SK-N-SH (cell line): ENCODE data around the gene CACNG3. TPM values are rescaled to one million over a fixed set of nuclear protein-coding genes. Genes with fewer than 3 reads are reported as not detected.

Experiments
- CTCF ChIA-PET: fragments of 300-600, 350-600 bp; formaldehyde crosslinking; extraction: SDS; loops from one replicate; lab custom pipeline; 2021; lab: Yijun Ruan, JAX
- POLR2A ChIA-PET: fragments of 350-600 bp; sonication (Branson Sonifier 250); formaldehyde crosslinking; extraction: SDS; loops from one replicate; lab custom pipeline; 2020; ENCODE audit warnings: antibody characterized with exemption, inconsistent platforms; lab: Yijun Ruan, JAX
- DNase-seq: peaks from one replicate; pipeline ENCODE4 v3.0.0; 2012
- H2AFZ ChIP-seq: fragments of 200-600 bp; sonication (generic); 2 replicates; pipeline ENCODE4 v1.8.1; 2016; ENCODE audit warnings: antibody characterized with exemption, mild to moderate bottlenecking, low read depth
- H3F3A ChIP-seq: fragments of 200-600 bp; sonication (generic); replicated peaks from 2 replicates; pipeline ENCODE3; 2016; ENCODE audit warnings: antibody characterized with exemption, mild to moderate bottlenecking; ENCODE audit not compliant: insufficient read depth
- H3K27ac ChIP-seq, 2 experiments: fragments of 200-500 bp in 1 of 2; fragments of 200-600 bp in 1 of 2; sonication (Bioruptor generic) in 1 of 2; sonication (generic), shearing (Covaris generic) in 1 of 2; 2 replicates each; pipeline versions ENCODE4 v1.5.1 to v1.6.1; 2014 to 2016; ENCODE audit warnings: low read depth in 2 of 2, inconsistent platforms in 1 of 2, low read length in 1 of 2, mild to moderate bottlenecking in 1 of 2, mixed read lengths in 1 of 2
- H3K27me3 ChIP-seq: fragments of 200-600 bp; sonication (generic), shearing (Covaris generic); 2 replicates; pipeline ENCODE4 v1.6.1; 2016; ENCODE audit warnings: mixed run types; ENCODE audit not compliant: insufficient read depth
- H3K36me3 ChIP-seq, 2 experiments: fragments of 200-500 bp in 1 of 2; fragments of 200-600 bp in 1 of 2; sonication (Bioruptor generic) in 1 of 2; sonication (generic) in 1 of 2; replicated peaks in 1 of 2; 2 replicates each; pipeline versions ENCODE3 to v1.5.1; 2014 to 2016; ENCODE audit warnings: low read length in 1 of 2, mild to moderate bottlenecking in 1 of 2; ENCODE audit not compliant: insufficient read depth in 2 of 2, control insufficient read depth in 1 of 2
- H3K4me1 ChIP-seq, 2 experiments: fragments of 200-500 bp in 1 of 2; fragments of 200-600 bp in 1 of 2; sonication (Bioruptor generic) in 1 of 2; sonication (generic), shearing (Covaris generic) in 1 of 2; 2 replicates each; pipeline versions ENCODE4 v1.5.1 to v1.6.1; 2014 to 2016; ENCODE audit warnings: low read depth in 1 of 2, low read length in 1 of 2, mixed run types in 1 of 2; ENCODE audit not compliant: insufficient read depth in 2 of 2, control insufficient read depth in 1 of 2
- H3K4me2 ChIP-seq: fragments of 200-600 bp; sonication (generic), shearing (Covaris generic); 2 replicates; pipeline ENCODE4 v1.6.1; 2017; ENCODE audit warnings: mixed run types
- H3K4me3 ChIP-seq, 2 experiments: fragments of 200-500 bp in 1 of 2; fragments of 200-600 bp in 1 of 2; sonication (Bioruptor generic) in 1 of 2; sonication (generic), shearing (Covaris generic) in 1 of 2; 2 replicates each; pipeline versions ENCODE4 v1.5.1 to v1.8.1; 2014 to 2016; ENCODE audit warnings: low read depth in 2 of 2, inconsistent platforms in 1 of 2, low read length in 1 of 2, mild to moderate bottlenecking in 1 of 2, mixed read lengths in 1 of 2, moderate library complexity in 1 of 2
- H3K79me2 ChIP-seq: fragments of 200-600 bp; sonication (generic); 2 replicates; pipeline ENCODE4 v1.8.1; 2017; ENCODE audit warnings: mild to moderate bottlenecking; ENCODE audit not compliant: insufficient read depth
- H3K9ac ChIP-seq: fragments of 200-600 bp; sonication (generic); 2 replicates; pipeline ENCODE4 v1.6.1; 2017; ENCODE audit warnings: mixed run types
- H3K9me2 ChIP-seq: fragments of 200-600 bp; sonication (generic); 2 replicates; pipeline ENCODE4 v1.6.1; 2017; ENCODE audit warnings: mixed run types
- H3K9me3 ChIP-seq: fragments of 200-600 bp; sonication (generic); 2 replicates; pipeline ENCODE4 v1.6.1; 2017; ENCODE audit warnings: mixed run types, mild to moderate bottlenecking, moderate library complexity
- H4K20me1 ChIP-seq: fragments of 200-600 bp; sonication (generic); 2 replicates; pipeline ENCODE4 v1.6.1; 2017; ENCODE audit warnings: mild to moderate bottlenecking, mixed run types; ENCODE audit not compliant: insufficient read depth
- CHD2 ChIP-seq: fragments of 150-350 bp; IDR thresholded peaks from 2 replicates; pipeline ENCODE4 v1.6.1; 2018; ENCODE audit warnings: low read length; ENCODE audit not compliant: partially characterized antibody
- EP300 ChIP-seq, 2 experiments: IDR thresholded peaks; 2 replicates each; pipeline versions ENCODE4 v1.4.0 to v1.6.1; 2012; ENCODE audit warnings: borderline replicate concordance in 1 of 2, low read depth in 1 of 2, low read length in 1 of 2
- FOXJ3 ChIP-seq: sonication (generic); formaldehyde crosslinking; IDR thresholded peaks from 2 replicates; pipeline ENCODE4 v1.5.1; 2020; ENCODE audit warnings: mild to moderate bottlenecking, missing genetic modification reagents
- FOXM1 ChIP-seq: IDR thresholded peaks from 2 replicates; pipeline ENCODE4 v1.4.0; 2012; ENCODE audit warnings: low read depth, mild to moderate bottlenecking
- JUND ChIP-seq: IDR thresholded peaks from 2 replicates; pipeline ENCODE4 v1.4.0; 2012
- MEF2A ChIP-seq: IDR thresholded peaks from 2 replicates; pipeline ENCODE4 v1.4.0; 2012; ENCODE audit warnings: low read depth, borderline replicate concordance
- MXI1 ChIP-seq: IDR thresholded peaks from 2 replicates; pipeline ENCODE4 v1.6.1; 2012; ENCODE audit warnings: mild to moderate bottlenecking, low read depth, low read length, improper control_type of control experiment
- POLR2AphosphoS5 ChIP-seq: IDR thresholded peaks from 2 replicates; pipeline ENCODE4 v1.6.1; 2012; ENCODE audit warnings: low read depth, low read length
- RAD21 ChIP-seq: IDR thresholded peaks from 2 replicates; pipeline ENCODE4 v1.6.1; 2012; ENCODE audit warnings: mild to moderate bottlenecking, low read length
- RFX5 ChIP-seq: IDR thresholded peaks from 2 replicates; pipeline ENCODE4 v1.6.1; 2012; ENCODE audit warnings: mild to moderate bottlenecking, improper control_type of control experiment, low read length
- SMC3 ChIP-seq: IDR thresholded peaks from 2 replicates; pipeline ENCODE4 v1.6.1; 2012; ENCODE audit warnings: low read depth, low read length, improper control_type of control experiment
- TAF1 ChIP-seq: IDR thresholded peaks from 2 replicates; pipeline ENCODE4 v1.6.1; 2012; ENCODE audit warnings: low read depth, mild to moderate bottlenecking, low read length, moderate library complexity, borderline replicate concordance
- TEAD4 ChIP-seq: IDR thresholded peaks from 2 replicates; pipeline ENCODE4 v1.4.0; 2012; ENCODE audit warnings: mild to moderate bottlenecking, borderline replicate concordance; ENCODE audit not compliant: insufficient read depth
- YY1 ChIP-seq: IDR thresholded peaks from 2 replicates; pipeline ENCODE4 v1.4.0; 2012; ENCODE audit warnings: low read depth, mild to moderate bottlenecking
- ZBTB33 ChIP-seq: IDR thresholded peaks from 2 replicates; pipeline ENCODE4 v1.4.0; 2012; ENCODE audit warnings: low read depth, borderline replicate concordance
- WGBS: methylation state at CpG from one replicate; pipeline ENCODE4 v1.1.6; 2017; ENCODE audit warnings: low lambda C conversion rate; 5-methylcytosine and 5-hydroxymethylcytosine counted together
- polyA plus RNA-seq, 3 experiments: library from polyadenylated mRNA; depleted of rRNA; stranded (reverse); fragments of >200 nt; gene quantifications; 2 replicates each; pipeline ENCODE4 v1.2.3, GENCODE V29; 2012
- TF ChIP-seq, protein P1 (sequence below): fragments of 150-350 bp; IDR thresholded peaks from 2 replicates; pipeline ENCODE4 v1.6.1; 2017; ENCODE audit warnings: antibody characterized with exemption, low read length, low read depth, borderline replicate concordance
- TF ChIP-seq, protein P2 (sequence below): IDR thresholded peaks from 2 replicates; pipeline ENCODE4 v1.6.1; 2012; ENCODE audit warnings: mild to moderate bottlenecking, low read depth, low read length, moderate library complexity

The CACNG3 gene
- polyA plus RNA-seq, 1 of the 3 experiments (the other 2 are of a cell fraction), result not detected

DNA sequence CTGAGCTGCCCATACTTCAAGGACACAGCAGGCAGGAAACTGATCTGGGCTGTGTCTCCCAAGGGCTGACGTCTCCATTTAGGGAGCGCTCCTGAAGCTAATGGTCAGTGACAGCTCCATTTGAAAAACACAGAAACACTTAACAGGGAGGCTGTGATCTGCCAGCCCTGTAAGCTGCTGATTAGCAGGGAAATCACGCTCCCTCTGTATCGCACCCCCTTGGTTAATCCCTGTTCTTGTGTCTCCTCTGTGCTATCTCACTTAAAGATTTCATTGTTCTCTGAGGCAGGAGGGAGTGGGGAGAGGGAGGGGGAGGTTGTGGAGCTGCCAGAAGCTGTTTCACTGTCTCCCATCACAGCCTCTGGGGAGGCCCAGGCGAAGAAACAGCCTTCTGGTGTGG, 47.4 kb upstream of the CACNG3 start:
- no peaks in the 10 kb centered on the region for H4K20me1 ChIP-seq
- no peak overlapping the region for H3K4me2 ChIP-seq
- H3K9me2 ChIP-seq, result no peaks in the 10 kb centered on the region
- TF ChIP-seq TAF1, result no peak
- TF ChIP-seq RAD21, result no peak
- TF ChIP-seq MEF2A, result no peak
- no peak for TF ChIP-seq CHD2
- no peak for TF ChIP-seq TEAD4
- no peak for TF ChIP-seq RFX5
- TF ChIP-seq SMC3, result no peak
- TF ChIP-seq JUND, result no peak
- TF ChIP-seq ZBTB33, result no peak
- TF ChIP-seq, protein P1, sequence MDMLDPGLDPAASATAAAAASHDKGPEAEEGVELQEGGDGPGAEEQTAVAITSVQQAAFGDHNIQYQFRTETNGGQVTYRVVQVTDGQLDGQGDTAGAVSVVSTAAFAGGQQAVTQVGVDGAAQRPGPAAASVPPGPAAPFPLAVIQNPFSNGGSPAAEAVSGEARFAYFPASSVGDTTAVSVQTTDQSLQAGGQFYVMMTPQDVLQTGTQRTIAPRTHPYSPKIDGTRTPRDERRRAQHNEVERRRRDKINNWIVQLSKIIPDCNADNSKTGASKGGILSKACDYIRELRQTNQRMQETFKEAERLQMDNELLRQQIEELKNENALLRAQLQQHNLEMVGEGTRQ, result no peak
- no peak for TF ChIP-seq FOXM1
- H3K79me2 ChIP-seq, result no peaks in the 10 kb centered on the region
- H3K36me3 ChIP-seq, result no peaks in the 10 kb centered on the region
- H3K4me1 ChIP-seq, result peaks cover 0 to 8% of the 10 kb centered on the region in 2 experiments; a peak in 1 of 4 replicates
- ChIA-PET CTCF (interaction anchor here (0.7 to 2.0 kb wide), 4 partner anchors 9 to 44 kb away, joined by 3 to 9 read pairs (median 4); no protein-coding TSS in a partner anchor), POLR2A (no interaction called here)
- no peak overlapping the region for H3K9ac ChIP-seq
- H2AFZ ChIP-seq, result no peak overlapping the region
- no peaks in the 10 kb centered on the region for H3K27me3 ChIP-seq
- no peak overlapping the region for H3K4me3 ChIP-seq
- WGBS, result 43% methylated on average over 5 of the region's 5 CpGs
- H3F3A ChIP-seq, result no peaks in the 10 kb centered on the region
- DNase-seq, result peak; percentile 12
- H3K27ac ChIP-seq, result no peak overlapping the region
- H3K9me3 ChIP-seq, result no peaks in the 10 kb centered on the region

- Histone ChIP-seq H3K4me3 (no peak overlapping the region), H3F3A (no peaks in the 10 kb centered on the region), H3K9me2 (no peaks in the 10 kb centered on the region), H3K9me3 (no peaks in the 10 kb centered on the region), H3K4me2 (no peak overlapping the region), H2AFZ (no peak overlapping the region), H4K20me1 (no peaks in the 10 kb centered on the region), H3K79me2 (no peaks in the 10 kb centered on the region), H3K36me3 (no peaks in the 10 kb centered on the region), H3K9ac (no peak overlapping the region), H3K27ac (no peak overlapping the region), H3K27me3 (no peaks in the 10 kb centered on the region), H3K4me1 (no peaks in the 10 kb centered on the region)
- ChIA-PET POLR2A (no interaction called here), CTCF (no interaction called here)
- WGBS, result 20% methylated on average over 3 of the region's 3 CpGs
- no peak for DNase-seq
- TF ChIP-seq FOXJ3 (CRISPR knock-in tag) (no peak), RAD21 (no peak), MEF2A (no peak), YY1 (no peak), MXI1 (no peak), POLR2AphosphoS5 (no peak), FOXM1 (no peak), EP300 (IDR thresholded peaks at IDR 0.05; ENCODE audit: borderline replicate concordance in 1 of 2, low read depth in 1 of 2, low read length in 1 of 2) (no peak)
- TF ChIP-seq, protein P2, sequence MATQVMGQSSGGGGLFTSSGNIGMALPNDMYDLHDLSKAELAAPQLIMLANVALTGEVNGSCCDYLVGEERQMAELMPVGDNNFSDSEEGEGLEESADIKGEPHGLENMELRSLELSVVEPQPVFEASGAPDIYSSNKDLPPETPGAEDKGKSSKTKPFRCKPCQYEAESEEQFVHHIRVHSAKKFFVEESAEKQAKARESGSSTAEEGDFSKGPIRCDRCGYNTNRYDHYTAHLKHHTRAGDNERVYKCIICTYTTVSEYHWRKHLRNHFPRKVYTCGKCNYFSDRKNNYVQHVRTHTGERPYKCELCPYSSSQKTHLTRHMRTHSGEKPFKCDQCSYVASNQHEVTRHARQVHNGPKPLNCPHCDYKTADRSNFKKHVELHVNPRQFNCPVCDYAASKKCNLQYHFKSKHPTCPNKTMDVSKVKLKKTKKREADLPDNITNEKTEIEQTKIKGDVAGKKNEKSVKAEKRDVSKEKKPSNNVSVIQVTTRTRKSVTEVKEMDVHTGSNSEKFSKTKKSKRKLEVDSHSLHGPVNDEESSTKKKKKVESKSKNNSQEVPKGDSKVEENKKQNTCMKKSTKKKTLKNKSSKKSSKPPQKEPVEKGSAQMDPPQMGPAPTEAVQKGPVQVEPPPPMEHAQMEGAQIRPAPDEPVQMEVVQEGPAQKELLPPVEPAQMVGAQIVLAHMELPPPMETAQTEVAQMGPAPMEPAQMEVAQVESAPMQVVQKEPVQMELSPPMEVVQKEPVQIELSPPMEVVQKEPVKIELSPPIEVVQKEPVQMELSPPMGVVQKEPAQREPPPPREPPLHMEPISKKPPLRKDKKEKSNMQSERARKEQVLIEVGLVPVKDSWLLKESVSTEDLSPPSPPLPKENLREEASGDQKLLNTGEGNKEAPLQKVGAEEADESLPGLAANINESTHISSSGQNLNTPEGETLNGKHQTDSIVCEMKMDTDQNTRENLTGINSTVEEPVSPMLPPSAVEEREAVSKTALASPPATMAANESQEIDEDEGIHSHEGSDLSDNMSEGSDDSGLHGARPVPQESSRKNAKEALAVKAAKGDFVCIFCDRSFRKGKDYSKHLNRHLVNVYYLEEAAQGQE, result no peak
Observed at GRCh38 chr16:24214992-24215391, 41.1 kb upstream of the CACNG3 start.
